Glomerular endothelial cell (primary cell): ENCODE data around the gene FXYD1. TPM values are rescaled to one million over a fixed set of nuclear protein-coding genes. Genes with fewer than 3 reads are reported as not detected.
A peak's percentile ranks its signal among the peaks of the same experiment; 100 is the strongest.

Source experiments
- DNase-seq: peaks from one replicate; pipeline ENCODE4 v3.0.0-alpha.2; 2011; ENCODE audit warnings: low read depth, low spot score; ENCODE audit errors: extremely low read depth
- total RNA-seq: library from RNA; depleted of rRNA; stranded (reverse); fragments of >200 nt; gene quantifications from 2 replicates; pipeline ENCODE4 v1.2.3, GENCODE V29; 2015

The FXYD1 gene
- total RNA-seq, 1 donor from 2014 or later = not detected

DNA sequence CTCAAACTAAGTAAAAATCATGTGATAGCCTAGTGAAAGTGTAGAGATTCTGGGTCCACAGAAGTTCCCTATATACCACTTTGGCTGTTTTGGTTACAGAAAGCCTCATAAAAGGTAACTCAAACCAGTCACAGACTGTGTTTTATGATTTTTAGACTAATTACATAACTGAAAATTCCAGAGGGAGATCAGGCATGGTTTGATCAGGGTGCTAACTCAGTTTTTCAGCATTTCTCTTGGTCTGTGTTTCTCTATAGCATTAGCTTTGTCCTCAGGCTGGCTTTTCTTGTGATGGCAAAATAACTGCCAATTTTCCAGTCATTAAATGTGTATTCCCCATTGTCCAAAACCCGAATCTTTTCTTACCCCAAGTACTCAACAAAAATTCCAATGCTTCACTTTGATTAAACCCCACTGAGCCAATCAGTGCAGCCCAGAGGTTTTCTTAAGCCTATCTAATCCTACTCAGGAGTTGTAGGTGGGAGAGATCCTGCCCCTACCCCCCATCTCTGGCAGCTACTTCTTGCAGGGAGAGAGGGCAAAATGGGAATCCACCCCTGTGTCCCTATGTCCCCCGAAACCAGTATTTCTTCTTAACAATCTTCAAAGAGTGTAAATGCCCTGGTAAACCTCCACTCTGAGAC is 31.6 kb upstream of the FXYD1 start:
- DNase-seq = no peak

DNA sequence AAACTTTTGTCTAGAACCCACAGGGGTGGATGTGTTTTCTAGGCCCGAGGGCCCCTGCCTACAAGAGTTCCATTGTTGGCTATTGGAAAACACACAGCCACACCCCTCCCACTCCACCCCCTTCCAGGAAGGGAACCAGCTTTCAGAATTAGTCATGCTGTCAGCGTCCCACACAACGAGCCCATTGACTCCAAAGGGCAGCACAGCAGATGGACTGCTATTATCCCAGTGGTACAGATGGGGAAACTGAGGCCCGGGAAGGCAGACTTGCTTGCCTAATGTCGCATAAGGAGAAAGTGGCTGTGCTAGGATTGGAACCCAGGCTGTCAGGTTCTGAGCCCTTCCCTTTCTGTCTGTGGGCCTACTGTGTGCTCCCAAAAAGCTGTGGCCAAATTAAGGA is 31.1 kb upstream of the FXYD1 start:
- no peak for DNase-seq

GRCh38 chr19:35108730-35109129 is 29.9 kb upstream of the FXYD1 start:
- no peak for DNase-seq

- DNase-seq = no peak
Observed at GRCh38 chr19:35109395-35110112, 29.1 kb upstream of the FXYD1 start.

DNA sequence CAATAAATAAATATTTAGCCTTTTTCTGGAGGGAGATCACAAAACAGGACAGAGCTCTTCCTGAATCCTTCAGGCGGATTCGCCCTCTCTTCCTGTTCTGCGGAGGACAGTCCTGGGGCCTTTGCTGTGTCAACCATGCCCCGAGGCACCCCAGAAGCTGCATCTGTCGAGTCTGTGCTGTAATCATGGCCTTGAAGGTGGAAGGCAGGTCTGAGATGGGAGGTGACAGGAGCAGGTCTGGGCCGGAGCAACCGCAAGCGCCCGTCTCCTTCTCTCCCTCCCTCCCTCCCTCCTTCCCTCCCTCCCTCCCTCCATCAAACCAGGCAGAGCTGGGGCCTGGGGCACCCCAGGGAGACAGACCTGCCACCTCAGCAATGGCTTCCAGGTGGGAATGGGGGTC is 27.6 kb upstream of the FXYD1 start:
- DNase-seq = no peak

GRCh38 chr19:35112995-35113688 is 25.5 kb upstream of the FXYD1 start:
- no peak for DNase-seq

DNA sequence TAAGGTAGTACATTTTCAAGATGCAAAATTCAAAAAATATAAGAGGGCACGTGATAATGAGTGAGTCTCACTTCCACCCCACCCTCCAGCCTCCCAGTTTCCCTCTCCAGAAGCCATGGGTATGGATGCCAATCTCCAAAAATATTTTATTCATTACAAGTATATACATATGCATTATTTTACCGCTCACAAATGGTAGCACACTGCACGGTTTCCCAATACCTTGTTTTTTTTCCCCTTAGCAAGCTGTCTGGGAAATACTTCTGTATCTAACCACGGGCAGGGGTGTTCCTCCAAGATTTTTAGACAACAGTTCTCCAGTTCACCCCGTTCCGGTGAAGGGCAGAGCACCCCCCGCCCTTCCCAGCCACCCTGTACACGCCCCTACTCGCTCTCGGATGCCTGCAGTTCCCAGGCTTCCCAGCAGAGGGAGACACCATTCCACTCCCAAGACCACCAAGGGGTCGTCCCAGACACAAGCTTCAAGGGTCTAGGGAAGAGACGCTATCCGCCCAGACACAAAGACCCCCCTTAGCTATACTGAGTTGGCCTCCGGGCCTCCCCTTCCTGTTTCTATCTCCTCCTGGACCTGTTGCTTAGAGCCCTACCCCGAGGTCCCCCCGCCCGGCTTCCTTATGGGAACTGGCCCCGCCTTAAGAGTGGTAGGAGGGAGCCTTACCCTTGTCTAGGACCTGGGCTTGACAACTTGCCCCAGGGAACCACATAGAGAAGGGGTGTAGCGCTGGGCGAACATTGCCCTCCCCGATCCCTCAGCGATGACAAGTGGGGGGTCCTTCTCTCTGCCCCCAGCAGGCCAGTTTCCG is 24.1 kb upstream of the FXYD1 start:
- peak; percentile 14 for DNase-seq

DNA sequence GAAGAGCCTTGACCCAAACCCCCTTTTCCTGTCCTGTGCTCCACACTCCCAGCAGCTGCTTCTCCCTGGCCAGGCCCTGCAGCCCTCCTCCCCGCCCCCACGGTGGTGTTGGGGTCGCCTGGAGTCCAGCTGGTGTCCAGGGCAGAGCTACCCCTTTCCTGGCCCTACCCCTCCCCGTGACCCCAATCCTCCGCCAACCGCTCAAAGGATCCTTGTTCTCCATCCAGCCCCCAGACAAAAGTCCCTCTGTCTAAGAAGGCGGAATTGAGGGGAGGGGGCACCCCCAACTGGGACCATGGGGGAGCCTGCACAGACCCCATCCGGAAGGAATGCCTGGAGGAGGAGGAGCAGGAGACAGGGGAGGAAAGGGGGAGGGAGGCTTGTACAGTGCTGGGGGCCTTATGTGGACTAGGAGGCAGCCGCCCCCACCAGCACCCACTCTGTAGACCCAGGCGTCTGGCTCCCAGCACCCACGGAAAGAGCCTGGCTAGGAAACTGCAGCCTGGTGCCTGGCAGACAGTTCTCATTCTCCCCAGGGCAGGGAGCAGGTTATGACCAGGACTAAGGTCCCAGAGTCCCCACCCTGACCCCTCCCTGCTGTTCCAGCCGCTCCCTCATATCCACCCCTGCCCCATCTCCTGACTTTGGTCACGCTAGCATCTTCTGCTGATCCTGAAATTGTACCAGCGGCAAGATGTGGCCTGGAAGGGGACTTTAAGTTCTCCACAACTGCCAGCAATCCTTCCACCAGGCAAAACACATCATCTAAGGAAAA is 23.3 kb upstream of the FXYD1 start, which contains the start of gene FXYD3:
Gene FXYD3 (plus strand): TSS at position 647 of the 775 bp plus-strand sequence. CDS start 3,554 bp downstream, outside the sequence.
- no peak for DNase-seq

DNA sequence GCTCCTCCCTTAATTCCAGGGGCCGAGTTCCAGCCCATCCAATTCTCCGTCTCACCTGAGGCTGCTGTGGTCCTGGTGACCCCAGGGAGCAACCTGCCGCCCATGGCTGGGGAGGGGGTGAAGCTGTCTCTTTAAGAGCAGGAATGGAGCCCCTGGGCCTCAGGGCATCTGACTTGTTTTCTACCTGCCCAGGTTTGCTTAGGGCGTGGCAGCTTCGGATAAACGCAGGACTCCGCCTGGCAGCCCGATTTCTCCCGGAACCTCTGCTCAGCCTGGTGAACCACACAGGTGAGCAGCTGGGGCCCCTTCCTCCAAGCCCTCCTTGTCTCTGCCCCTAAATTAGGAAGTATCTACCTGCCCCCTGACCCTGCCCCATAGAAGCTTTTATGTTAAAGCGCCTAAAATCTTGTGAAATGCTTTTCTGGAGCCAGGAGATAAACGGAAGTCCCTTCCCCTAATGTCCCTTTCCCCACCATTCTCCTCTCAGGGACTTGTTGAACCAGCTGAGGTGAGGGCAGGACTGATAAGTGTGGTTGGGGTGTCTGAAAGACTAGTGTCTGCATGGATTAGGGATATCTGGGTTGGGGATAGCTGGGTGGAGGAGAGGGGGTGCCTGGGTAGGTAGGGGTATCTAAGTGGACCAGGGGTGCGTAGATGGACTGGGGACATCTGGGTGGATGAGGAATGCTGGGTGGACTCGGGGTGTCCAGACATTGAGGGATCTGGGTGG is 22.4 kb upstream of the FXYD1 start:
- DNase-seq = no peak

GRCh38 chr19:35117116-35117515 is 21.5 kb upstream of the FXYD1 start:
- DNase-seq = no peak

GRCh38 chr19:35117799-35118198 is 20.8 kb upstream of the FXYD1 start:
- no peak for DNase-seq

GRCh38 chr19:35118268-35119020 is 20.2 kb upstream of the FXYD1 start:
- no peak for DNase-seq

DNA sequence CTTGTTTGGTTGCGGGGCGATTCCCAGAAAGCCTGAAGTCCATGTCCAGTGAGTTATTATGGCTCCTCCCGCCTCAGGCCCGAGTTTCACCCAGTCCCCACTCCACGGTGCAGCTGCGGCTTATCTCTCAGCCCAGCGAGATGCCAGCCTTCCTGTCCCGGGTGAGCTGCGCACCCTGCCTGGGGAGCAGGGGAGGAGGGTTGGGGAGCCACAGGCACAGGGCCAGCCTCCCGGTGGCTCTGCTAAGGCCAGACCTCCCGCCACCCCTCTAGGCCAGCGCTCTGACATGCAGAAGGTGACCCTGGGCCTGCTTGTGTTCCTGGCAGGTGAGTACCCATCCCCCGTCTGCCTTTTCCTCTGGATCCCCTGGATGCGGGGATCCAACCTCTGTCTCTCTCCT is 19.5 kb upstream of the FXYD1 start:
- no peak for DNase-seq

- DNase-seq = no peak
Observed at GRCh38 chr19:35119578-35120155, 19.0 kb upstream of the FXYD1 start.

DNA sequence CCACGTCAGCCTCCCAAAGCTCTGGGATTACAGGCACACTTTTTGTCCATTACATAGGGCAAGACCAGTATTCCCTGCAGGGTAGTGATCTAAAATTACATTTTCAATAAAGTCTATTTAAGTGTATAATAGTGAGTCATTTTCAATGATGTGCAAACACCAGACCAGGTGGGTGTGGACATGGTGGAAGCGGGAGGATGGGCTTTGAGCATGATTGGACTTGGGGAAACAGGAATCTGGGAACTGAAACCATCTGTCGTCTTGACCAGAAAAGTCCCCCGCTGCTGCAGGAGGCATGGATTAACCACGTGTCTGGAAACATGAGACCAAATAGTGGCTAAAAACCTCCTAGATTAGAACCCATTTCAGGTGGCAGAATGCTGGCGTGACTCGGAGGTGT is 18.1 kb upstream of the FXYD1 start:
- no peak for DNase-seq

GRCh38 chr19:35120898-35121297 is 17.7 kb upstream of the FXYD1 start:
- no peak for DNase-seq

DNA sequence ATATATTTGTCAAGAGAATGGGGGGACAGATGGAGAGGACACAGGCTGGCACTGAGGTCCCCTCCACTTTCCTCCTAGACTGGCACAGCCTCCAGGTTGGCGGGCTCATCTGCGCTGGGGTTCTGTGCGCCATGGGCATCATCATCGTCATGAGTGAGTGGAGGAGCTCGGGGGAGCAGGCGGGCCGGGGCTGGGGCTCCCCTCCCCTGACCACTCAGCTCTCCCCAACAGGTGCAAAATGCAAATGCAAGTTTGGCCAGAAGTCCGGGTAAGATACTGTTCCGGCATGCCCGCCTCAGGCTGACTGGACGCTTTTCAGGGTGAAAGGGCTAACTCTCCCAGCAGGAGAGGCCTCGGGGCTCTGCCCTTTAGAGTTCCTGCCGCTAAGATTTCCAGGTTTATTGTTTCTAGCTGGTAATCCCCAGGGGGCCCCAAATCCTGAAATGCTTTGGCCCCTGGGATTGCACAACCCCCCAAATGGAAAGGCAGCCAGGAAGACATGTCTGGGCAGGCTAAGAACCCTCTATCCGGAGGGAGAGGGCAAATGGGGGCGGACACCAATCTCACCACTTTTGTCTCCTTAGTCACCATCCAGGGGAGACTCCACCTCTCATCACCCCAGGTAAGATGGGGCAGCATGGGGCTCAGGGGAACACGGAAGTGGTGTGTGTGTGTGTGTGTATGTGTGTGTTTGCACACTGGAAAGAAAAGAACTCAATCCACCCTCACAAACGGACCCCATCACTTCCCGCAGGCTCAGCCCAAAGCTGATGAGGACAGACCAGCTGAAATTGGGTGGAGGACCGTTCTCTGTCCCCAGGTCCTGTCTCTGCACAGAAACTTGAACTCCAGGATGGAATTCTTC is 15.7 kb upstream of the FXYD1 start:
- DNase-seq = no peak

GRCh38 chr19:35123573-35123972 is 15.1 kb upstream of the FXYD1 start:
- DNase-seq = no peak
